ENCODE results near the gene LYZ.

Gene LYZ

DNA sequence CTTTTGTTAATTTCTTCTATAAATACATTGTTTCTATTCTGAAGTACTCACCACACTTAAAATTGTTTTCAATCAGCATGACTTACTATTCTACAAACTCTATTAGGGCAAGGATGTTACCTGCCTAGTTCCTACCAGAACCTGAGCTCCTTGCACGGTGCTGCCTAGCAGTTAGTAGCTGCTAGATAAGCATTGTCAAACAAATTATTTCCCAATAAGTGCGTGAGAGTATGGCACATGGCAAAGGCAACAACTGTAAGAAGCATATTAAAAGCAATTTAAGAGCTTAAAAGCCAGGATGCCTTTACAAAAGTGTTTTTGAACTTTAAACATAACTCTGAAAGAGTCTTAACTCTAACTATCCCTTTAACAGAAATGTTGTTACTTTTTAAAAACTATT lies 8.2 kb upstream of the LYZ start:
- DNase-seq, result no peak

DNA sequence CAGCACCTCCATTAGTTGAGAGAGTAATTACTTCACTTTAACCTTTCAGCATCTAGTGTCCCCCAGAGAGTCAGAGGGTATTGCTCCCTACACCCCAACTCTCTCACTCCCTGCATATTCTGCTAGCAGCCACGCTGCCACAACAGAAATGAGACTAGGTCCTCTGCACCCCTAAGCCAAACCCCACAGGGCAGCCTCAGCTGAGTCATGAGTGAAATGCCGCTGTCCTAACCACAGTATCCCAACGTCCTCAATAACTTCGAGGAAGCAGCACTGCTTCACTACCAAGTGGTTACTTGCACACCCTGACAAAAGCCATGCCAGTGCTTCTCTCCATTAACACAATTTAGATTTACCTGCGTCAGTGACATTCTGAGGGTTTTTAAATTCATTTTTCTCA lies 6.9 kb upstream of the LYZ start:
- no peak for DNase-seq

DNA sequence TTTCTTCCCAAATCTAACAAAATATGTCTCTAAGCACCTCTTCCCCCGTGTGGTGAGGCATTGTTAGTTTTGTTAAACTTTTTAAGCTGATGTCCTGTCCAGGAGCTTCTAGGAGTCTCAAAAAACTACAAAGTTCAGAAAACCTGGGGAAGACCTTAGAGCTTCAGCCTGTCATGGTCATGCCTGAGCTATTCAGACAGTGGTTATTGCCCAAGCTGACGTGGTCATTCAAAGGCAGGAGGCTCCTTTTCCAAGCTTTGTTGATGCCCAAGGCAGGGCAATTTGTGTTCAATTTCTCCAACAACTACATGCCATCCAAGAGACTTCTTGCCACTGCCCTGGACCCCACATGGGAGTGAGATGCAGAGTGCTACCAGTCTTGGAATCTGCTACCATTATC lies 5.8 kb upstream of the LYZ start:
- no peak for DNase-seq

DNA sequence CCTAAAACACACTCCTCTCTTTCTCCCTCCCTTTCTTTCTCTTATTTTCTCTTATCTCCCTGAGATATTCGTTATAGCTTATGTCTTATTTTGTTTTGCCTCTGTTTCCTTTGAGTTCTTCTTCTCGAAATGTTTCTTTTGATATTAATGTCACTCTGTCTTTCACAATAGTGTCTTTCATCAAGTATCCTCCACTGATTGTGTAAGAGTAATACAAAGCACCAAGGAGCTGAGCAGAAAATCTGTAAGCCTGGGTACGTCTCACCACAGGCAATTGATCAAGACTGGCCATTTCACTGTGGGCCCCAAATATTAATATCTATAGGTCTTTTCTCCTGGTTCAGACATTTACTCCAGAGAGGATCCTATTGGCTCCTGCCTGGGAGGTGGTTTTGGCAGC lies 4.8 kb upstream of the LYZ start:
- DNase-seq, result no peak

DNA sequence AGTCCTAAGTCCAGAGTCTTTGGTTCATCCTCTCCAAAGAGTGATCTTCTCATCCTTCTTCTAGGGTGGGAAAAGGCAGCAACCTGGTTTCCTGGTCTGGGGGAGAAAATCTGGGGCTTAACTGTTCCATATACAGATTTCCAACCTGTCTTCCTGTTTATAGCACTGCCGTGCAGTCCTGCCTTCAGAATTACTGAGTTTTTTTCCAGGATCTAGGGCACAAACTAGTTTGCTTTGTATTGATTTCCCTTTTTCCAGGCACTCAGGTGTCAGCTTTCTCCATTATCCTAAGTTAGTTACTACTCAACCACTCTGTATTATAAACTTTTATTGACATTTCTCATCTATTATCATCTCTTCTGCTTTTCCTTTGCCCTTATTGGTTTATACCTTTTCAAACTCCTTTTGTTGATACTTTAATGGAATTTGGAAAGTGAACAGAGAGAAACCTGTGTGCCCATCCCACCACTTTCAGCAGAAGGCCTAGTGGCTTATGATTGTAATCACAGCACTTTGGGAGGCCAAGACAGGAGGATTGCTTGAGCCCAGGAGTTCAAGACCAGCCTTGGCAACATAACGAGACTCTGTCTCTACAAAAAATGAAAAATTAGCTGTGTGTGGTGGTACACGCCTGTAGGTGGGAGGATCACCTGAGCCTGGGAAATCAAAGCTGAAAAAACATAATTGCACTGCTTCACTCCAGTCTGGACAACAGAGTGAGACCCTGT lies 4.1 kb upstream of the LYZ start:
- no peak for DNase-seq

DNA sequence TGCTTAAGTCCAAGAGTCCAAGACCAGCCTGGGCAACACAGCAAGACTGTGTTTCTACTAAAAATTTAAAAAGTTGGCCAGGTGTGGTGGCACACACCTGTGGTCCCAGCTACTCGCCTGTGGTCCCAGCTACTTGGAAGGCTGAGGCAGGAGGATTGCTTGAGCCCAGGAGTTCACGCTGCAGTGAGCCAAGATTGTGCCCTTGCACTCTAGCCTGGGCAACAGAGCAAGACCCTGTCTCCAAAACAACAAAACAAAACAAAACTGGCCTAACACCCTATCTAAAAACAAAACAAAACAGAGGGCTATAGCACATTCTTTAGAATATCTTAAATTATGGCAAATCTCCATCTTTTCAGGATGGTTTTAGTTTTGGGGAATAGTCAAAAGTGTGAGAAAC lies 3.1 kb upstream of the LYZ start:
- DNase-seq, result no peak

DNA sequence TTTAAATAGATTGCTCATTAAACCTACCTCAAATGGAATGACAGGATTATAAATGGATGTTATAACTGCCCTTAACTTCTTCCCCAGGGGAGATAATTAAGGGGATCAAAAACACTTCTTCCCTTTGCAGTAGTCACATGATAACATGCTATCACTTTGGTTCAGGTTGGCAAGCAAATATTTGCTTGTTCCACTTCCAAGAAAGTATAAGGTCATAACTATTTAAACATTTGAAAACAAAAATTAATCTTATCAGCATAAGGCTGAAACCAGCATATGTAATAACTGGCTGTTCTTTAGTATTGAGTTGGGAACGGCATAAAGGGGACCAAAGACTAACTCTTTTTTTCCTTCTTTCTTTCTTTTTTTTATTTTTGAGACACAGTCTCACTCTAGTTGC lies 2.4 kb upstream of the LYZ start:
- DNase-seq, result no peak

DNA sequence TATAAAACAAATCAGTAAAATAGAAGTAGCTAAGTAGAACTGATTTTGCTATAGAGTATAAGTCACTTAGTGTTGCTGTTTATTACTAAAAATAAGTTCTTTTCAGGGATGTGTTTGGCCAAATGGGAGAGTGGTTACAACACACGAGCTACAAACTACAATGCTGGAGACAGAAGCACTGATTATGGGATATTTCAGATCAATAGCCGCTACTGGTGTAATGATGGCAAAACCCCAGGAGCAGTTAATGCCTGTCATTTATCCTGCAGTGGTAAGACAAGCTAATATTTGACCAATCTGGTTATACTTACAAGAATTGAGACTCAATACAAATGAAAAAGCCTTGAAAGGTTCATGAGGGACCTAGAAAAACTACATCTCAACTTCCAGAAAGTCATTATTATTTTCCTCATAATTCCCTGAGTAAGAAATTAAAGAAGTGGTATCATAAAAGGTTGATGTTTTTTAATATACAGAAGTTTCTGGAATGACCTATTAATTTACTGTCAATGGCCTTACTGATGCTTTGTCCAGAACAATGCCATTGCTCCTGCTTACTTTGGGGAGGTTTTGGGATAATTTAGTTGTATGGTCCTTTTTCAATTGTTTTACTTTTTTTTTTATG lies 1.9 kb downstream of the LYZ start:
- no peak for DNase-seq

DNA sequence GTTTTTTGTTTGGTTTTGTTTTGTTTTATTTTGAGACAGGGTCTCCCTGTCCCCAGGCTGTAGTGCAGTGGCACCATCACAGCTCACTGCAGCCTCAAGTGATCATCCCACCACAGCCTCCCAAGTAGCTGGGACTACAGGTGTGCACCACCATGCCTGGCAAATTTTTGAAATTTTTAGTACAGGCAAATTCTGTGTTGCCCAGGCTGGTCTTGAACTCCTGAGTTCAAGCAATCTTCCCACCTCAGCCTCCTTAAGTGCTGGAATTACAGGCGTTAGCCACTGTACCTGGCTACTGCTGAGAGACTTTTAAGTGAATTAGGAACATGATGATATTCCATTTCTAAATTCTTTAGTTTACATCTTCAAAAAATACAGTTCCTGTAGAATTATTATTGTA lies 2.6 kb downstream of the LYZ start:
- no peak for DNase-seq

DNA sequence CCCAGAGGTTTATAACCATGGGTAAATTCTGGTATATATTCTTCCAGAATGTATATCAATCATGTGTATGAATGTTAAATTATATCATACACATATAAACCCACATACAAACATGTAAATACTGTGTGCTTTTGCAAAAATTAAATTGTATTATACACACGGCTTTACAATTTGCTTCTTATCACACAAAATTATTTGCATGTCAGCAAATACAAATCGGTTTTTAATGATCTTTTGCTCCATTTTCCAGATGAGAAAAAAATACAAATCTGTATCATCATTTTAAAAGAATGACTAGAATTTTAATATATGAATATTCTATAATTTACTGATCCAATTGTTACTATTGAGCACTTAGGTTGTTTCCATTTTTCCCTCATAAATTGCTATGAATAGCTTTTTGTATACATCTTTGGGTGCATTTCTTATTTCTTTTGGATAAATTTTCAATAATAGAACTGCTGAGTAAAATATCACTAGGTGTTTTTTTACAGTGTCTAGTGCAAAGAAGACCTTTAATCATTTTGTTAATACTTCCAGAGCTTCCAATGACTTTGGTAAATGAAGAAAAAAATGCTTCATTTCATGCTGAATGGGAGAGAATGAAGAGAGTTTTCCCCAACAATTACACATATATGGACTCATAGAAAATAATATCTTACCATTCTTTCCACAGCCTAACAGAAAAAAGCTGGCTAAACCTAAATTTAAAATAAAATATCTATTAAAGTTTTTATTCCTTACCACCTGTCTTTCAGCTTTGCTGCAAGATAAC lies 3.5 kb downstream of the LYZ start:
- no peak for DNase-seq

DNA sequence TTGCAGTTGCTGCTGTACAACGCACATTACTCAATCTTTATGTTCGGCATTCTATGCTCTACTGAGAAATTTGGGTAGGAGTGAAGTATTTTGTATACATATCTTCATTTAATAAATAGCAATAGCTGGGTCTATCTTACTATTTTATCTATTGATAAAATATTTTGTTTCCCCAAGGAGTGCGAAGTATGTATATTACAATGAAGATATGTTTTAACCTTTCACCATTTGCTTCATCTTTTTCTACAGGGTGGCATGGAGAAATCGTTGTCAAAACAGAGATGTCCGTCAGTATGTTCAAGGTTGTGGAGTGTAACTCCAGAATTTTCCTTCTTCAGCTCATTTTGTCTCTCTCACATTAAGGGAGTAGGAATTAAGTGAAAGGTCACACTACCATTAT lies 4.7 kb downstream of the LYZ start:
- DNase-seq, result no peak

DNA sequence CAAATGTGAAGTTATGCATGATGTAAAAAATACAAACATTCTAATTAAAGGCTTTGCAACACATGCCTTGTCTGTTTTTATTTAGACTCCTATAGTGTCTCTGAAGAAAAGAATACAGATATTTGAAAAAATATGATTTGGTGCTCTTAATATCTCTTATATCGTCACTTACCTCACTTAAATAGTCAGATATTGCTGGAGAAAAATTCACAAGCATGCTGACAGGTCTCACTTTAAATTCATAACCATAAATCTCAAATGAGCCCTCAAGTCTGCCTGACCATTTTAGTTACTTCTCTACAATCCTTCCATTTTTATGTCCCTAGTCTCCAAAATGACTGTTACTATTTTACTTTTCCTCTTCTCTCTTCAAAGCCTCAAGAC lies 6.0 kb downstream of the LYZ start:
- DNase-seq, result no peak

DNA sequence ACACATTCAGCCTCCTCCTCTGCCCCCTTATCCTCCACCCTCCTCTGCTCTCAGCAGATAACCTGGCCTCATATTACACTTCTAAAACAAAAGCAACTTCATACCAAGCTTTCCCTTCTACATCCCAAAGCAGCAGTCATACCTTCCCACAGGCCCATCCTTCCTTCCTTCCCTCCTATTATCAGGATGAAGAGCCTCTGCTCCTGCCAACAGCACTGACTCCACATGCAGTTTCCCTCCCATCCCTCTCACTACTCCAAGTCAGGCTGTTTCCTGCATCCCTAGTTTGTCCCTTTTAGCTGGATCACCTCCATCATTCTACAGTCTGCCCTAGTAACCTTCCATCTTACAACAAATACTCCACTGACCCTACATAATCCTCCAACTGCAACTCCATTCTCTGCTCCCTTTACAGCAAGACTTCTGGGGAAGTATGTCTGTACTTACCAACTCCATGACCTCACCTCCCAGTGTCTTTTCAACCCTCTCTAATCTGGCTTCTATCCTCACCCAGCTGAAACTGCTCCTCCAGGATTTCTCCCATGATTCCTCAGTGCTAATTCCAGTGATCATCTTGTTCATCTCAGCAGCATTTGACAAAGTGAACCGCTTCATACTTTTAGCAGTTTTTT lies 6.5 kb downstream of the LYZ start:
- DNase-seq, result no peak

DNA sequence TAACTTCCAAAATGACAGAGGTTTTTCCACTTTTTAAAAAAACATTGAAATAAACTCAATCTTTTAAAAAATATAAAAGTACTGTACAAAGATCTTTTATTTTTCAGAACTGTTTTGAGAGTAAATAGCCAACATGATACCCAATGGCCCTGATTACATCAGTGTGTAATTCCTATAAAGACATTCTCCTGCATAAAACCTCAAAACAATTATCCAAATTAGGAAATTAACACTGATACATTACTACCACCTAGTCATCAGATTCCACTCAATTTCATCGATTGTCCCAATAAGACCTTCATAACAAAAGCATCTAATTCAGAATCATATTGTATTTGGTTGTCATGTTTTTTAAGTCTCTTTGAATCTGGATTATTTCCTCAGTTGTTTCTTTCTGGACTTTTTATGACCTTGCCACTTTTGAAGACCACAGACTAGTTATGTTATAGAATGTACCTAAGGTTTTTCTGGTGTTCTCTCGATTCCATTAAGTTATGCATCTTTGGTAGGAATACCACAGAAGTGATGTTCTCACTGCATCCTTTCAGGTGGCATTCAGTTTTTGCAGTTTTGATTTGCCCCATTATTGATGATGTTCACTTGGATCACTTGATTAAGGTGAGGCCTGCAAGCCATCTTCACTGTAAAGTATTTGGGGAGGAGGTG lies 7.3 kb downstream of the LYZ start:
- DNase-seq, result no peak

DNA sequence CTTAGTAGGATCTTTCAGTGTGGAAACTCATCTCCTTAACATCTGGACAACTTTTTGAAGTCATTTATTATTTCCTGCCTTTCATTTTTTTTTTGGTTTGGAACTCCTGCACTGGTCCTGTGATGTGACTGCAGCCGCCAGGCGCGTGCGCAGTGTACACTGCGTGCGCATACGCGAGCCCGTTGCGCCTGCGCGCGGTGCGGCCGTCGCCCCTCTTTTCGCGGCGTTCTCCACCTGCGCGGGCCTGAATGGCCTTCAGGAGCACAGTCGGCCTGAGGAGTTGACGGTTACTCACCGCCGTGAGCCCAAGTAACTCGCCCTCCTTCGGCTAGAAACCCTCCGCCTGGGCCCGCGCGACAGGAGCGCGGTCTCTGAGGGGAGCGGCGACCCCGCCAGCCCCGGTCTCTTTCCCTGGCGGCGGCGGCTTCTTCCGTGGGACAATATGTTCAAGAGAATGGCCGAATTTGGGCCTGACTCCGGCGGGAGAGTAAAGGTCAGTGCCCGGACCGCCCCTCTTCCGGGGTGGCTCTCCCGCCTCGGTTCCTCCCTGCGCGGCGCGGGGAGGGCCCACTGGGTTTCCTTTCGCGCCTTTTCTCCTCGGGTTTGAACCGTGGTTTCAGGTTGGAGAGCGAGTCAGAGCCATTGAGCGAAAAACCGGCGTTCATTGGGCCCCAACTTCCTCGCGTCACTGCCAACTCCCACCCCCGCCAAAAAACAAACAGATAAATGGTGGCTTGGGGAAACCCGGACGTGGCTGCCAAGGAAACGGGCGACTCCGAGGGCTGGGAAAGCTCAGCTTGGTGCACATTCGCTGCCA lies 11.6 kb downstream of the LYZ start, which contains the start of gene YEATS4:
YEATS4 (plus strand) TSS at position 213 of the 817 bp plus-strand sequence; CDS start at position 443, 230 bp downstream.
- DNase-seq, result peak; percentile 90

DNA sequence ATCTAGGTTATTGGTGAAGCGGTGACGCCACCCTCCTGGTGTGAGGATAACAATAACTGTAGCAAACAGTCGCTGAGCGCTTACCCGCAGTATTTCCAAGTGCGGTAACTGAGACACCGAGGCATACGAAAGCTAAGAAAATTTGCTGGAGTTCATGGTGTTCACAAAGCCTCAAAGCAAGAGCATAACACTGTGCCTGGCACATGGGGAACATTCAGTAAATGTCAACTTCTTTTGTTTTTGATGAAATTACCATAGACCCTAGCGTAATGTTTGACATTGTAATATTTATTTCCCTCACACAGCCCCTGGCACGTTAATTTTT lies 12.1 kb downstream of the LYZ start:
- no peak for DNase-seq

DNA sequence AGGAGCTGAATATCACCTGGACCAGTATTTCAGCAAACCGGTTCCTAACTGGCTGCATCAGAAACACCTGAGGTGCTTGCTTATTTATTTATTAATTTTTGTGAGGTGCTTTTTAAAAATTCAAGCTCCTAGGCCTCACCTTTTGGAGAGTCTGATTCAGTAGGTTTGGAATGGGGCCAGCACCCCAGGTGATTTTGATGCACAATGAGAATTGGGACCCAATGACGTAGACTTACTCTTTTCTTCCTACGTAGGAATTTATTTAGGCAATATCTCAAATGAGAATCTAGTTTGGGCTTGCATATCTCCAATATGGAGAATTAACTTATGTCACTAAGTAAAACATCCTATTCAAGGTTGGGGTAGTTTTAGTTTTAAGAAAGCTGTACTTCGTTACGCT lies 18.6 kb downstream of the LYZ start:
- DNase-seq, result no peak

DNA sequence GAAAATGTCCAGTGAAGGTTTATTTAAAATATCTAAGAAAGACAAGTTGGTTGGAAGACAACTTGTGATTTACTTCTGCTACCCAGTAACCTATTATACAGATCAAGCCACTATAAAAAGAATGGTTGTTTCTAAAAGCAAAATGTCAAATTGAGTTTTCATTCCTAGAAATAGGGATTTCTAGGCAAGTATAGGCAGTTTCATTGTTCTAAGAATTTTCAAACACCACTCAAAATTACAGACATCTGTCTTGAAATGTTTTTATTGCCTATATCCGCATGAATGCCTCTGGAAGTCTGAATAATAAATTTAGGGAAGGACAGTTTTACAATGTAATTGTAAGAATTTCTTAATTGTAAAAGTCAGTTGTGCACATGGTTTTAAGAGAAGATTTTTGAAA lies 20.0 kb downstream of the LYZ start:
- DNase-seq, result no peak

DNA sequence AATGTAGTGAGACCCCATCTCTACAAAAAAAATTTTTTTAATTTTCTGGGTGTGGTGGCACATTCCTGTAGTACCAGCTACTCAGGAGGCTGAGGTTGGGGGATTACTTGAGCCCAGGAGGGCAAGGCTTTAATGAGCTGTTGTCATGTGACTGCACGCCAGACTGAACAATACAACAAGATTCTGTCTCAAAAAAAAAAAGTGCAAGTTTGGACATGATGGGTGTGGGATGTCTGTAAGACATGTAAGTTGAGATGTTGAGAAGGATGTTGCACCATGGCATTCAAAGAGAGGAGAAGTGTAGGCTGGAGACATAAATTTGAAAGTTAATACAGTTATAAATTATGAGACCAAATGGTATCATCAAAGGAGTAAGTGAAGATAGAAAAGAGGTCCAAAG lies 34.9 kb downstream of the LYZ start:
- DNase-seq, result no peak

DNA sequence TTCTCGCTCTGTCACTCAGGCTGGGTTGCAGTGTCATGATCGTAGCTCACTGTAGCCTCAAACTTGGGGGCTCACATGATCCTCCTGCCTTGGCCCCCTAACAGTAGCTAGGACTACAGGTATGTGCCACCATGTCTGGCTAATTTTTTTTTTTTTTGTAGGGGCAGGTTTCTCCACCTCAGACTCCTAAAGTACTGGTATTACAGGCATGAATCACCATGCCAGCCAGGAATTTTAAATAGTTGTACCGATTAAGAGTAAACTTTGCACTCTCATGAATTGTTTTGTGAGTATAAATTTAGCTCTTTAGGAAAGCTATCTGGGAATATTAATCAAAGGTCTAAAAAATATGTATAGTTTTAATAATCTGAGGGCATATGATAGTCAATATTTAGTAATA lies 36.9 kb downstream of the LYZ start:
- no peak for DNase-seq

DNA sequence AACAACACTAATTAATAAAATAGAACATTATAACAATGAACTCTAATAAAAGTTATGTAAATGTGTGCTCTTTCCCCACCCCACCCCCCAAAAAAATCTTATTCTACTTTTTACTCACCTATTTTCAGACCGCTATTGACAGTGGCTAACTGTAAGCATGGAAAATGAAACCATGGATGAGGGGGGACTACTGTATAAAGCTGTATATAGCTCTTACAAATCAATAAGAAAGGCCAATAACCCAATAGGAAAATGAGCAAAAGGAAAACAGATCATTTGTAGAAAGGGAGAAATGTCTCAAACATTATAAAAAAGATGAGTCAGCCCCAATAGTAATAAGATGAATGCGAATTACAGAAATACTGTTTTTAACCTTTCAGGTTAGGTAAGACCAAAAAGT lies 38.7 kb downstream of the LYZ start:
- DNase-seq, result no peak

DNA sequence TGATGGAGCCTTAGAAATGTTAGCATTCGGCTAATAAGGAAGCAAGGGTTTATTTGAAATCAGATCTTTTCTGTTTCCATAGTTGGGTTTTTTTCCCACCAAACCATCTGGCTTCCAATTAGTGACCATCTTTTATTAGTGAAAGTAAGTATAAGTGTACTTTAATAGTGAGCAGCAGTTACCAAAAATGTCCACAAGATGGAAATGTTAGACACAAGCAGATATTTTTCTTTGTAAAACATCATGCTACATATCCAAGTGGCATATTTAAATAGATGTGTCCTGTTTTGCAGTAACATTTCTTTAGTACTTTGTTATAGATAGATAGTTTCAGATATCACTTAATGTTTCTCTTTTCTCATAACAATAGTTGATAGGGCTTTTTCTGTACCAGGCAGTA lies 40.2 kb downstream of the LYZ start:
- peak; percentile 43 for DNase-seq

DNA sequence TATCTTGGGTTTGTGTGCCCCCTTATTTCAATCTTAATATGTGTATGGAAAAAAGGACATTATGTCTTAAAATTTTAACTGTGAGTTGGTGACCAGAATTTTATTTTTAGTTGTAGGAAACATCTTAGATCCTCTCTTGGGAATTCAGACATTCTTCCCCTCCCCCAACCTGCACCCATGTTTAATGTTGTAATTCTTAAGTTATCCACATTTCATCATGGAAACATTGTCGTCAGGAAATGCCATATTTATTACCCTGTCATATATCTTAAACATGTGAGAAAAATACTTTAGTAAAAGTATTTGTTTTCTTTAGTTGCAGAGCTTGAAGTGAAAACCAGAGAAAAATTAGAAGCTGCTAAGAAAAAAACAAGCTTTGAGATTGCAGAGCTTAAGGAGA lies 41.6 kb downstream of the LYZ start:
- no peak for DNase-seq

Measured in NCI-H446 treated with DMSO at 0.1 percent for 48 hours (cell line).